Smooth muscle cell of the brain vasculature (primary cell): ENCODE data around the gene OTULIN.

Source experiments
- DNase-seq: peaks from one replicate; pipeline ENCODE4 v3.0.0-alpha.2; 2012; ENCODE audit warnings: low read depth, low spot score

The OTULIN gene

DNA sequence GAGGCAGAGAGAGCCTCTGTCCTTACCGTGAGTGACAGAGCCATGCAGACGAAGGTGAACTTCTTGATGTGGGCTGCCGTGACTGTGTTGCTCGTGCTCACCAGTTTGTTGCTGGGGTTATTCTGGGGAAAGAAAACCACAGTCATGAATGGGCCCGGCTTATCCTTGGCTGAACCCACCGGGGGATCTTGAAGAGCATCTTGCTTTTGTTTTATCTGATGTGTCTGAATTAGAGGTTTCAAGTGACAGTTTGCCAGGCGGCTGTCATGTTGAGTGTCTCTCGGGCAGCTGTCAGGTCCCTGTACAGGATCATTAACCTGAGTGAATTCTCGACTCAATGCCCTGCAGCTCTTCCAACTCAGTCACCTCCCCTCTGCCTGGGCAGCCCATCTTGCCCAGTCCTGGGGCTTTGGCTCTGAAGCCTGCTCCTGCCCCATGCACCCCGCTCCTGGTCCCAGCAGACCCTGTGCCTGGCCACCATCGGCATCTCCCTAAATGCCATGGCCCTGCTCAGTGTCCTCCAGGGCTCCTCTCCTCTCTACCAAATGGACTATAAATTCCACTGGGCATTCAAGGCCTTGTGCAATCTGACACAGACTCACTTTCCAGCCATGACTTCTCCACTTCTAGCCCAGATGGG, 77.4 kb downstream of the OTULIN start:
- no peak for DNase-seq

DNA sequence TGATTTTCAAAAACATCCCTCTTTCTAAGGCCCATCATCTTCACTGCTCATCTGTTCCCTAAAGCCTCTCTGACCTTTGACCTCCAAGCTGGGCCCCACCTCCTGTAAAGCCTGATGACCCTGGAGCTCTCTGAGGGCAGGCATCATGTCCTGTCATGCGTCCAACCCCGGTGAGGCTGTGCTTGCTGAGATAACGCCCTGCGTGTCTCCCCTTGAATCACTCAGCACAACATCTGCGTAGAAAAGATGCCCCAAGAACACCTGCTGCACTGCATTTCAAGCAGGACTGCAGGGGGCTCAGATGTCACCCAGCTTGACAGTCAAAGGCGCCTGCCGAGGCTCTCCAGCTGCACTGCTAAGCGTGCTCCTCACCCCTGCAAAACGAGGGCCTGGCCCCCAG, 78.0 kb downstream of the OTULIN start:
- no peak for DNase-seq

DNA sequence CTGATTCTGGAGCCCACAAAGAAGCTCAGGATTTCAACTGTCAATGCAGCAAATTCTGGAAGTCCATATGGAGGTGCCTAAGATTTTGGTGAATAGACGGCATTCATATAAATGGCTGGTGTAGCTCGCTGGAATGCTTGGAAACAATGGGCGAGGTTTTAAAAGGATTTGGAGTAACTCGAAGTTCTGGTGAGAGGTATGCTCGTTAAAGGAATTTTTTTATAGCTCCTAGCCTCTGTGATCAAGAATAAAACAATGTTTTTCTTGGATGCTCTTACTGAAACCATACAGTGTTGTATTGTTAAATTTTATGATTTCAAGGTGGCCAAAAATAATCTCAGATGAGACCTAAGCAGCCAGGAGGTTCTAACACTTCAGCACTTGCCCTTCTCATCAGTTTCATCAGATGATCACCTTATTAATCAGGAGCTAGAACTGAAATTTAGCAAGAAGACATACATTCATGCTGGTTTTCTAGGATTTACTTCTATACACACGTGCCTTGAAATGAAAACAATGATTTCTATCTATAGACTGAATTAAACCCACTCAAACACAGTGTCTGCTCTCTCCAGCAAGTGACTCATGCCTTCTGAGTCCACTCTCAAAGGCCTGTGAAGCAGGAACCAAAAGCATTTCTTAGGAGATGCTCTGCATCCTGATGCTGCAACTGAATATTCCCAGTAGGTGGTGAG, 79.2 kb downstream of the OTULIN start:
- no peak for DNase-seq

DNA sequence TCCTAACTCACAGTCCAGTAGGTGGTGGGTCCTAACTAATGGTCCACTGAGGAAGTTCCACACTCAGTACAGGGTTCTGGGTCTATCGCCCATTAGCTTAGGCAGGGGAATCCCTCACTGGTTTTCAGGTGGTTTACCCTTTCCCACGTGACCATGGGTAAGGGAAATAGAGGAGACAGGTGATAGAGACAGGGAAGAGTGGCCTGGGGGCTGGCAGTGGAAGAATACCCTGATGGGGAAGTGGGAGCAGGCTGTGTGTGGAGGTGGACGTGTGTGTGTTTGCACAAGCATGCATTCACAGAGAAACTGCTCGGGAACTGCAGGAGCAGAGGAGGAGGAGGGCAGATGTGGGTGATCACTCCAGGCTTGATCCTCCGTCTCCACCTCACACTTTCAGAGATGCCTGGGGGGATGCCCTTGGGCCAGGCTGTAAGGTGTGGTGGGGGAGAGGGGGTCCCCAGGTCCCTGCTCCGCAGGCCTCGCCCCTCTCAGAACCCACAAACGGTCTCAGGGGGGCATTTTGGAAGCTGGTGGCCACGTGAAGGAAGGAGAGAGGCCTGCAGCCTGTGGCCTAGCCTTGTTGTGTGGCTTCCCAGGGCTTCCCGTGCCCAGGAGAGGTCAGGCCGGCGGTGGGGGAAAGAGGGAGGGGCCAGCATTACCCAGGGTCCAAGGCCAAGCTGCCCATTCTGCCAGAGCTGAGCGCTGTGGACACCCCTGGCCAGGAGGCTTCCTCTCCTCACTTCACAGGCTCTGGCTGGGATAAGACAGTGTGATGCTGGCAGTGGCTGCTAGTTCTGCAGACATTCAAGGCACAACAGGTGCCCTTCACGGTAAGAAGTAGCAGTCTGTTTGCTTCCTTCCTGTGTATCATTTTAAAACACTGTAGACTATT, 80.0 kb downstream of the OTULIN start:
- DNase-seq = no peak

DNA sequence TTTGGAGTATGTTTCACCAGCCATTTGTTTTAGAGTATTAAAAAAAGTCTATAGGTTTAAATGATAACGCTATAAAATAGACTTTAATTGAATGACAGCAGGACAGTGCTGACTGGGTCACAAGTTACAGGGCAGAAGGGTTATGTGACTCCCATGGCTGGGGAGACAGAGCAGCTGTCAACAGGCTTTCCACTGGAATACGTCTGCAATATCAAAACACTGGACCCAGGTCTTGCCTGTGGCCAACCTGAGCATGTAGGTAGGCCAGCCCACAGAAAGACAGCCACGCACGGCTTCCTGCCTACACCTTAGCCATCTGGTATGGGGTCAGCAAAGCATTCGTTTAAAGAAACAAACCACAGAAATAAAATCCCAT, 80.7 kb downstream of the OTULIN start:
- no peak for DNase-seq

DNA sequence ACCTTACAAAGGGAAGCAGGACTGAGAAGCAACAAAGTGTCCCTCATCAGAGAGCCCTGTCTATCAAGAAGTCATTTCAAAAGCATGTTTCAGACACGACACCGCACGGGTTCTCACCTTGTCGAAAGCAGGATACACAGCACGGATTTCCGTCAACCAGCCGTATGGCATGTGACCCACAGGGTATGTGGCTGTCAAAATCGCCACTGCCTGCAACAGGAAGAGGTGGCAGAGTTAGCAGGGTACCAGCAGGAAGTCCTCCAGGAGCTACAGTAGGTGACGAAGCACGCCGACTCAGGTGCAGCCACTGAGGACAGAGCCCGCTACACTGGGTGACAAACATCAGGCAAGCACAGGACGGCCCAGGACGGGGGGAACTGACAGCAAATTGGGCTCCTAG, 81.2 kb downstream of the OTULIN start:
- no peak for DNase-seq

DNA sequence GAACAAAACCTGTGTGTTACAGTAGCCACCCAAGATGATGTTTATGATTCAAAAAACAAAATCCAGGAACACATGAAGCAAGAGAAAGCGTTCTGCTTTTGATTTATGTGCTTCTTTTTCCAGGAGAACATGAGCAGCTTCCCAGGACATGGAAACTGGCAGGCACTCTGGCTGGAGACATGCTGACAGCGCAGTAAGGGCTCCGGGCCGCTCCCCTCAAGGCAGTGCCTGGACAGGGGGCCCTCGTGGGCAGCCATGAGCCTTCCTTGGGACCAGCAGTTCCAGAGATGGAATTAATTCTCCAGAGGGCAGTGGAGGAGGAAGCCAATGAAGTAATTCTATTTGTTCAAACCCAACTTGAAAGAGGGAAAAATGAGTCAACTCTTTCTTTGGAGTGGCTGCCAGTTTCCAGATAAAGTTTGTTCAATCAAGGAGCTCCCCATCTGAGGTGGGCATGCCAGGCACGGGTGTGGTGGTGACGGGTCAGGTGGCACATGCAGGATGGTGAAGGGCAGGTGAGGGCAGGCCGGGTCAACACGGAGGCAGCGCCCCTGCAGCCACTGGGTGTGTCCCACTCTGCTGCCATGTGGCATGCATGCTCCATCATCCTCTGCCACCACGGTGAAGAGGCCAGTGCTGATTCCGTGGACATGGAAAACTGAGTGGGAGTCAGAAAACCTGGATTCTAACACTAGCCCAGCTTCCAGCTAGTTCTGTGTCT, 83.8 kb downstream of the OTULIN start:
- no peak for DNase-seq
